Myocyte (in vitro differentiated cells): ENCODE measurements around the gene PSORS1C1. TPM values are rescaled to one million over a fixed set of nuclear protein-coding genes. Genes with fewer than 3 reads are reported as not detected.

Experiments
- DNase-seq: peaks from one replicate; pipeline ENCODE4 v3.0.0-alpha.2; 2012; ENCODE audit warnings: low read depth
- total RNA-seq: library from RNA; depleted of rRNA; stranded (reverse); fragments of >200 nt; gene quantifications from 2 replicates; pipeline ENCODE4 v1.2.3, GENCODE V29; 2014

Gene PSORS1C1
- total RNA-seq, 1 donor from 2014 or later, result 0.29 TPM

DNA sequence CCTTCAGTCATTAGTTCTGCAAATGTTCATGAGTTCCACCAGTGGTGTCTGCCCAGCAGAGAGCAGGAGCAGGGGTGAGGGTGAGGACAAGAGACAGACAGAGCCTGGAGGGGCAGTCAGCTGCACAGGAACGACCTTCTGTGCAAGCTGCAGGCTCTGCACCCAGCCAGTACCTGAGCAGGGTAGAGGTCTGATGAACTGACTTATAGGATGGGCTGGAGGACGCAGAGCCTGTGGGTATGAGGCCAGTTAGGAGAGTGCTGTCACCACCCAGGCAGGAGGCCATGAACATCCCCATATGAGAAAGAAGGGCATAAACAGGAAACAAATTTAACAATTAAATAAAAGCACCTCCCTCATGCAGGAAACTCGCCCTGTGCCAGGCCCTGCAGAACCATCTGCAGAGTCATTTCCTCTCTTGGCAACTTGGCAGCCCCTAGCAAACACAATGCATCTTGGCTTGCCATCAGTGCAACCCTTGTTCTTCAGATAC is 20.2 kb upstream of the PSORS1C1 start:
- no peak for DNase-seq

GRCh38 chr6:31096215-31096614 is 18.4 kb upstream of the PSORS1C1 start:
- DNase-seq, result no peak

DNA sequence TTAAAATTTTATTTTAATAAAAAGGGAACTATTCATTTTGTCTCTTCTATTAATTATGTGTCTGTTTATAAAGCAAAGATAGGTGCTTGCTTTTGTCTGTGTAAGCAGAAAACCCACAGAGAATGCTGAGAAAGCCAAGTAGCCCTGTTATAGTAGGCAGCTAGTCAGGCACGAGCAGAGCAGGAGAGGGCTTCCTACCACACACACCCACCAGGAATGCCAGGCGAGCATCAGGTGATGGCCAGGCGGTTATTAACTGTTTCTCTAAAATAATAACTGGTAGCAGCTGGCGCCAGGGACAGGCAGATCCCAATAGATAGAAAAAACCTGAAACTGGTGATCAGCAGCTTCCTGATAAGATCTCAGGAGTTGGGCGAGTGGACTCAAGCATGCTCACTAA is 17.9 kb upstream of the PSORS1C1 start:
- DNase-seq, result no peak

DNA sequence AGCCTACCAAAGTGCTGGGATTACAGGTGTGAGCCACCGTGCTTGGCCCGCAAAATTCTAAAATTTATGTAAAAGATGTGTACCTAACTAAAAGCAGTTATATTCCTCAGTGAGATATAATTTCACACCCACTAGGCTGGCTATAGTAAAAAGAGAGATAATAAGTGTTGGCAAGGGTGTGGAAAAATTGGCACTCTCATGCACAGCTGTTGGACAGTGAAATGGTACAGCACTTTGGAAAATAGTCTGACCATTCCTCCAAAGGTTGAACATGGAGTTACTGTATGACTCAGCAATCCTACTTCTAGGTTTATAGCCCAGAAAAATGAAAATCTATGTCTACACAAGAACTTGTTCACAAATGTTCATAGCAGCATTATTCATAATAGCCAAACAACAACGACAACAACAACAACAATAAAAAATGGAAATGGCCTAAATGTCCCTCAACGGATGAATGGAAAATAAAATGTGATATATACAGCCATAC is 16.1 kb upstream of the PSORS1C1 start:
- DNase-seq, result no peak

GRCh38 chr6:31103136-31103535 is 11.5 kb upstream of the PSORS1C1 start:
- no peak for DNase-seq

DNA sequence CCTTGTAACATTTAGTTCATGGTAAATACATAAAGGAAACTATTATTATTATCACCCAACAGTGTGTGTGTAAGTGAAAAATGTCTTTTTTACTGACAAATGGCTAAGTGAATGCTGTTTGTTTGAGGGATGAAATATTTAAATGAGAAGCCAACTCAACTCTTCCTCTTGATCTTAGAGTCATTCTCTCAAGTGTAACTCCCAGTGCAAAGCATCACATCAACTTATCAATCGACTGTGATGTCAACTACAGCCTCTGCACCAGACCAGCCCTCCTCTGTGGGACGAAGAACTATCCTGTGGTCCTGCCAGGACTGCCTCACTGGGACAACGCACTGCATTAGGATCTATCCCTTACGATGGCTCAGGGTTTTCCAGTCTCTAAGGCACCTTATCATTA is 7.5 kb upstream of the PSORS1C1 start:
- no peak for DNase-seq

DNA sequence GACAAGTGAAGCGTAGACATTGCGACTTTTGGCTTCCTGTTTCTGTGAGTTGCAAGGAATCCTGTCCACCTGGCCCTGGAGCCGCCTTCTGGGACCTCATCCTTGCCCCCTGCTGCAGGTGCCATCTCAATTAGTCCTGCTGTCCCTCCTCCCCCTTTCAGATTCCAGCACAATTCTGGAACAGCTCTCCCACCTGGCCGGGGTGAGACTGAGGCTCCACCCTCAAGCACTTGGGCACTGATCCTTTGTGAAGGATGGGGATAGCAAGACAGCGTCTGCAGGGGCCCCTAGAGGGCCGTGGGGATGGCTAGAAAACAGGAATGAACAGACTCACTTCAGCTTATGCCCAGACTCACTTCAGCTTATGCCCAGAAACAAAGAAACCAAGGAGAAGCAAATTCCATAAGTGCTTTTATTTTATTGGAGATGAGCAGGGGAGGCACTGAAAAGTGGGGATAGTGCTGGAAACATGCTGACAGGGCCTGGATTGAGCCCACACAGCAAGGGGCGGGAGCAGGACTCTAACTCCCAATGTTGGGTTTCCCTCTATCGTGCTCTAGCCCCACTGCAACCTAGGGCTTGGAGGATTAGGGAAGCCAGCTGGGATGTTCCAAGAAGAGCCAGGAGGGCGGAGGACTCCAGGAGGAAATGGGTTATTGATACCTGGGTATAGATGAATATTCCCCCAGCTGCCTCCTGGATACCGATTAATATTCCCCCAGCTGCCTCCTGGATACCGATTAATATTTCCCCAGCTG is 3.6 kb upstream of the PSORS1C1 start:
- DNase-seq, result no peak

DNA sequence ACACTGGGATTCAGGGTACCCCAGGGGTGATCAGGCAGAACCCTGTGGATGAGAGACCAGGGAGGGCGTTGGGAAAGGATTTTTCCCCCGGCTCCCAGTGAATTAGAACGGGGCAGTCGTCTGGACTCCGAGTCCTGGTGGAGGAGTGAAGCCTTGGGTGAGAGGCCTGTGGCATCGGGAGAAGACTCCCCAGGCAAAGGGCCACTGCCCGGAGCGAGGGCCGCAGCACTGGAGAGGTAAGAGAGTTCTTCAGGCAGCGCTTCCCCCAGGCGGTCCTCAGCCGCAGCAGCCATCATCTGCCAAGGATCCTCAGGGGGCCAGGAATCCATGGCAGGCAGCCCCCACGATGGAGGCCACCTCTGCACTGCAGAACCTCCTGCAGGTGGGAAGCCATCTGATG is 2.9 kb upstream of the PSORS1C1 start:
- DNase-seq, result no peak

GRCh38 chr6:31112478-31112877 is 2.1 kb upstream of the PSORS1C1 start, which contains the start of gene C6orf15:
Gene C6orf15 (minus strand): TSS chr6:31112575. CDS start chr6:31112555, 20 bp downstream.
- peak; percentile 41 for DNase-seq

DNA sequence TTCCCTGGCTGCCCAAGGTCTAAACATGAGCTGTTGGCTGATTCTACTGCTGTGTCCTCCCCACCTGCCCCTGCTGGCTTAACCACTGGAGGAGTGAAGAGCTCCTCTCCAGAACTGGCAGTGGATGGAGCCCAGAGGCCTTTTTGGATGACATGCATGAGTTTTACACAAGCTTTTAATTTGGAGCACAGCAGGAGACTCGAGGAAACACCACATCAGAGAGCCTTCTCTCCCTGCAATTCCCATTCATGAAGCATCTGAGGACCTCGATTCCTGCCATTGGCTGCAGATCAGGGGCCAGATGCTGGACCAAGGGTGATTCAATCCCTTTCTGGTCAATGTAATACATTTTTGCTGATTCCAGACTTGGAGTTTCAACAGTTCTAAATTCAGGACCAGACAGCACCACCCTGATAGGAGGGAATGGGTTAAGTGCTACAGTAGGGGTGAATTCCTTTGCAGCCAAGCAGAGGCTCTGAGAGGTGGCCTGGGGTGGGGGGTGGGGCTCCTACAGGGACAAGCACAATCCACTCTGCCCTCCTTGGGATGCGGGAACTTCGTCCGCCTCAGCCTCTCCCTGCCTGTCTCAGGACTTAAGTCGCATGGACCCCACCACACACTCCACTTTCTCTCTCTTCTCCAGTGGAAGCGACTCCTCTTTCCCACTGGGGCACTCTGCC is 599 bp upstream of the PSORS1C1 start:
- DNase-seq, result no peak

DNA sequence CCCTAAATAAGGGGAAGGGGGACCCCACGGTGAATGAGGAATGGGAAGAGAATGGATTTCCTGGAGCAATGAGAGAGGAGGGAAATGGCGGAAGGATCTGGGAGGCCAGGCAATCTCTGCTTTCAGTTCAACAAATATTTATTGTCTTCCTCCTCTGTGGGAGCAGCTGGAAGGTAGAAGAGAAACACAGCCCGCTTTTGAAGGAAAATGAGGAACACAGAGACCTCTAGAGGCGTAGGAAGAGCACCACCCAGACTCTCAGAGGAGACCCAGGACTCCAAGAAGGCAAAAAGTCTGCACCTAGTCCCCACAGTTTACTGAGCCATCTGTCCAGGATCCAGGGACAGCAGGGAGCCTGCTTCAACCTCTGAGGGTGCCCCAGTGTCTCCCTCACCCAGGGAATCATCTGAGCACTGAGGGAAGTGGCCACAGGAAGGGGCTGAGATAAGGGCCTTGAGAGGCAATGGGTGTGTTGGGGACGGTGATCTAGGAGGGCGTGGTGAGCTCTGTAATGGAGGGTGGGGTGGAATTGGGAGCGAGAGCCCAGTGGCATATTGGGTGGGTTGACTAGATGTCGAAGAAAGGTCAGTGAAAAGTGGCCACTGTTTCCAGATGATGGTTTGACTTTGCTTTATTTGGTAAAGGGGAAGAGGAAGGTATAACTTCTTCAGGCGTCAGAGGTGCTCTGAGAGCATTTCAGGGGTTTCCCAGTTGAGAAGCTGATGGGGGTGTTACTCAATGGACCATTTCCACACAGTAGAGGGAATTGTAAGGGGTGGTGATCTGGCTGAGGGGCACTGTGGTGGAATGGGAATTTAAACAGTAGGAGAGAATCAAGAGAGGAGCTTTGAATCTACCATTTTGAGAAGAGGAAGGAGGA is 610 bp downstream of the PSORS1C1 start:
- DNase-seq, result peak; percentile 22

- no peak for DNase-seq
These were observed 1.5 kb downstream of the PSORS1C1 start for GRCh38 chr6:31115941-31116560.

GRCh38 chr6:31116661-31117385 is 2.2 kb downstream of the PSORS1C1 start:
- no peak for DNase-seq

DNA sequence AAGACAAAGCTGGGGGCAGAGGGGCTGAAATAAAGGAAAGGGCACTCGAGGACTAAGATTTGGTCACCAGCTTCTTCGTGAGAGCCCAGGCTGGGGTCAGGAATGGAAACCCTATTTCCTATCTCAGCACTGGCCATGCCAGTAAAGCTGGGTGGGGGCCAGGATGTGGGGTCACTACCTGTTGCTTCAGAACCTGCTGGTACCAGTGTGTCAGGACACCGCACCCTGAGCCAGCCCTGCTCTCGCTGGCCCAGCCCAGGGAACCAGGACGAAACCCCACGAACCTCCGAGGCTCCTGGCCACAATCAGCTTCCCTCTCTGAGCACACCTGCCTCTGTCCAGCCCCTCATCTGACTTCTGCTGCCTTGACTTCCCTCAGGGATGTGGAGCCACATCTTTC is 3.6 kb downstream of the PSORS1C1 start:
- DNase-seq, result no peak

DNA sequence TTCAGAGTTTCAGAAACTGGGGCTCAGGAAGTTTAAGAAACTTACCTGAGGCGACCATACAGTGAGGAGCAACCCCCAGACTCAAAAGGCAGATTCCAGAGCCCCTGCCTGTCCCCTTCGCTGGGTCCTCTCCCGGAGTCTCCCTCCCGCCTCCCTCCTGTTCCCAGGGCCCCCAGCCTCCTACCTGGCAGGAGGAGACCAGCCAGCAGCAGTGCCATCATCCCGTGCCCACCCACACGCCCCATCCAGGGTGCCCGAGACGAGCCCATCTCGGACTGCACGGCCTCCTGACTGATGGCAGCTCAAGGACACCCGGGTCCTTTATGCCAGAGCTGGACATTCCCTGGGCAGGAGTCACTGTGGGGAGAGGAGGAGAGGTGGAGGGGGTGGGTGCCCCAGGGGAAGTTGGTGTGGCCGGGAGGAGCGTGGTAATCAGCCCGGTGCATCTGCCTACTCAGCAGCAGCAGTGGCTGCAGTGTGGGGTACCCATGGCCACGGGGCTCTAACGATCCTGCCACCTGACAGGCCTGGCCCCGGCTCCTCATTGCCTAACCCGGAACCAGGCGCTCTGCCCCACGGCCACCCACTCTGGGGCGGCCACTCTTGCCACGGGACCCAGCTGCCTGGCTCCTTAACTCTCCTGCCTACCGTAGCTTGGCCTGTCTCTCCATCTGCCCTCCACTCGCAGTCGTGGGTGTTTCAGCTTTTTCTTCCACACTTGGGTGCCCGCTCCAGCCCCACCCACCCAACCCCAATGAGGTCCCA is 5.7 kb downstream of the PSORS1C1 start, which contains the start of gene CDSN:
Gene CDSN (minus strand): TSS at position 296 of the 765 bp plus-strand sequence. CDS start 27 bp downstream, at position 269.
- DNase-seq, result no peak

DNA sequence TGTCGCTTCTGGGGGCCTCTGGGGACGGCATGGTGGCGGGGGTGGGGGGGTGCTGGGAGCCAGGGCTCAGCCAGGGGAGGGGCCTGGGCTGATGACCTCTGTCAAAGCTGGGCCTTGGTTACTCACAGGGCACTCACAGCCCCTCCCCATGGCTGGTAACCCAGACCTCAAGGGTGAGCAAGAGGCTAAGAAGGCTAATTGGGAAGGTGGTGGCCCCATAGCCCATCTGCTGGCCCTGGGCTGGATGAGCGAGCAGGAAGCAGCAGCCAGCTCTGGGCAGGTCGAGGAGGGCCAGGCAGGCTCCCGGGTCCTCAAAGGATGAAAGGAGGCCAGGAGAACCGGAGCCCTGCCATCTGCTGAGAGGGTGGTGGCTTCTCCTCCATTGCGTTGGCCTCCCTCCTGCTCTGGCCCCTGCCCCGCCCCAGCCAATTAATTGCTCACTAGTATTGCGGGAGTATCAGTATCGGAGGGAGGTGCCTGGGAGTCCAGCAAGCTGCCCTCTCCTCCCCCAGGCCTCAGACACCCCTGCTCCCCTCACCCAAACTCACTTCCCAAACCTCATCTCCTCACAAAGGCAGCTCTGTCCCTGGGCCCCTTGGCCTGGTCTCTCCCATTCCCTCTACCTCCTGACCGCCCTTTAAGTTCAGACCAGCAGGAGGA is 6.7 kb downstream of the PSORS1C1 start:
- DNase-seq, result no peak

DNA sequence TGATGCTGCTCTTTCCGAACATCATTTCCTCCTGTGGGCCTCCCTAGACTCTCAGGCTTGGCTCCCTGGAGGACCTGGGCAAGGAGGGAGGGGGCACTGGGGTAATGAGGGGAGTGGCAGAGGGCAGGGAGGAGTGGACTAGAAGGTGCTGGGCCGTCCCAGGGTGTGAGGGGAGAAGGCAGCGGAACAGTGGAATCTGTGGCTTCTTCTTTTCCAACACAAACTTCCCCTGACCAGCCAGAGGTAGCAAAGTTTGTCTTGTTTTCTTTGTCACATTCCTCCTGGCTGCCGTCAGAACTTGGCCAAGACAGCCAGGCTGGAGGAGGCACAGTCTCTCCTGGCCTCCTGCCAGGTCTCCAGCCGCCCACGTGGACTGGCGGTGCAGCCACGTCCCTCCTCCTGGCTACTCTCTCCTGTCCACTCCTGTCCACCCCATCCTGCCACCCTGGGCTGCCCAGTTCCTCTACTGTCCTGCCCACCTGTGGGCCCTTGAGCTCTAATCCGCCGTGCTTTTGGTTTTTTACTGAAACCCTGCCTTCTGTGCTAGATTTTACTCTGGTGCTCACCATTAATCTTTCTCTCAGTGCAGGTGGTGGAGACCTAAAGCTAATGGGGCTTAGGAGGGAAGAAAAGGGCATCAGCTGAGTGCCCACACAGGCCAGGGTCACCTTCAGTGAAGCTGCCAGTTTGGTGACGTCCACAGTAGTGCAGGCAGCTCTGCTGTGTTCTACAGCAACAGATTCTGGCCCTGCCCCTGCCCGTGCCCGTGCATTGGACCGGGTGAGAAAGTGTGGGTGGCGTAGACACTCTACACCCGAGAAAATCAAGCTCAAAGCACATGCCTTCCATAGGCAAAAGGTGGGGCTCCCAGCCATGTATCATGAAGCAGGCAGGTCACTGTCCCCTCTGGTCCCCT is 8.4 kb downstream of the PSORS1C1 start:
- peak; percentile 88 for DNase-seq

- no peak for DNase-seq
These were observed 10.6 kb downstream of the PSORS1C1 start for GRCh38 chr6:31125162-31125561.
